ENCODE results near the gene RAC3.

The RAC3 gene

GRCh38 chr17:82060614-82061013 is 29.1 kb downstream of the RAC3 start:
- H3K4me3 ChIP-seq (ENCODE audit: low read depth, low read length), result no peak overlapping the region
- peaks cover 88% of the 10 kb centered on the region for H3K36me3 ChIP-seq
- H3K27ac ChIP-seq, result no peak overlapping the region
- no peaks in the 10 kb centered on the region for H3K9me3 ChIP-seq (ENCODE audit: severe bottlenecking)
- no peak for TF ChIP-seq CTCF (IDR thresholded peaks at IDR 0.05; ENCODE audit: low read depth, low read length)
- no peak for DNase-seq
- no peaks in the 10 kb centered on the region for H3K27me3 ChIP-seq (ENCODE audit: insufficient read depth, low read depth, severe bottlenecking)

- TF ChIP-seq CTCF (IDR thresholded peaks at IDR 0.05; ENCODE audit: low read depth, low read length), result no peak
- H3K4me3 ChIP-seq (ENCODE audit: low read depth, low read length), result no peak overlapping the region
- H3K27me3 ChIP-seq (ENCODE audit: insufficient read depth, low read depth, severe bottlenecking), result no peaks in the 10 kb centered on the region
- DNase-seq, result no peak
- peaks cover 2% of the 10 kb centered on the region for H3K9me3 ChIP-seq (ENCODE audit: severe bottlenecking)
- no peak overlapping the region for H3K27ac ChIP-seq
- peaks cover 81% of the 10 kb centered on the region for H3K36me3 ChIP-seq
Observed at GRCh38 chr17:82061047-82061925, 29.8 kb downstream of the RAC3 start.

- no peak overlapping the region for H3K27ac ChIP-seq
- no peak for DNase-seq
Observed at GRCh38 chr17:82062076-82062983, 30.9 kb downstream of the RAC3 start.

GRCh38 chr17:82062984-82063368 is 31.5 kb downstream of the RAC3 start:
- Histone ChIP-seq H3K36me3 (peaks cover 64% of the 10 kb centered on the region), H3K27me3 (ENCODE audit: insufficient read depth, low read depth, severe bottlenecking) (no peaks in the 10 kb centered on the region), H3K27ac (no peak overlapping the region), H3K4me3 (ENCODE audit: low read depth, low read length) (no peak overlapping the region), H3K9me3 (ENCODE audit: severe bottlenecking) (peaks cover 5% of the 10 kb centered on the region)
- no peak for DNase-seq
- TF ChIP-seq CTCF (IDR thresholded peaks at IDR 0.05; ENCODE audit: low read depth, low read length), result no peak

More at GRCh38 chr17:82062076-82062983, 30.9 kb downstream of the RAC3 start:
- peak; percentile 61 for TF ChIP-seq CTCF (IDR thresholded peaks at IDR 0.05; ENCODE audit: low read depth, low read length)
- no peak overlapping the region for H3K4me3 ChIP-seq (ENCODE audit: low read depth, low read length)
- H3K27me3 ChIP-seq (ENCODE audit: insufficient read depth, low read depth, severe bottlenecking), result no peaks in the 10 kb centered on the region
- peaks cover 5% of the 10 kb centered on the region for H3K9me3 ChIP-seq (ENCODE audit: severe bottlenecking)
- H3K36me3 ChIP-seq, result peaks cover 70% of the 10 kb centered on the region

- Histone ChIP-seq H3K4me3 (ENCODE audit: low read depth, low read length) (no peak overlapping the region), H3K27me3 (ENCODE audit: insufficient read depth, low read depth, severe bottlenecking) (no peaks in the 10 kb centered on the region), H3K9me3 (ENCODE audit: severe bottlenecking) (peaks cover 5% of the 10 kb centered on the region), H3K27ac (no peak overlapping the region), H3K36me3 (peaks cover 57% of the 10 kb centered on the region)
- TF ChIP-seq CTCF (IDR thresholded peaks at IDR 0.05; ENCODE audit: low read depth, low read length), result no peak
- DNase-seq, result no peak
Observed at GRCh38 chr17:82063424-82064415, 32.2 kb downstream of the RAC3 start.

Measured in WERI-Rb-1 (cell line).